HG02943 (cell line): ENCODE measurements around the gene CDCA8.
"Not testable (repeated sequence)": the region's sequence is repeated elsewhere in the genome, so short reads cannot be mapped to it uniquely, and the experiment has no call there.

ENCODE experiments used
- ATAC-seq: cut with Tn5 transposase; IDR thresholded peaks from one replicate; pipeline ENCODE4 v1.9.1; 2021; ENCODE audit warnings: mild to moderate bottlenecking, low read depth, moderate library complexity; ENCODE audit not compliant: unreplicated experiment

The CDCA8 gene

DNA sequence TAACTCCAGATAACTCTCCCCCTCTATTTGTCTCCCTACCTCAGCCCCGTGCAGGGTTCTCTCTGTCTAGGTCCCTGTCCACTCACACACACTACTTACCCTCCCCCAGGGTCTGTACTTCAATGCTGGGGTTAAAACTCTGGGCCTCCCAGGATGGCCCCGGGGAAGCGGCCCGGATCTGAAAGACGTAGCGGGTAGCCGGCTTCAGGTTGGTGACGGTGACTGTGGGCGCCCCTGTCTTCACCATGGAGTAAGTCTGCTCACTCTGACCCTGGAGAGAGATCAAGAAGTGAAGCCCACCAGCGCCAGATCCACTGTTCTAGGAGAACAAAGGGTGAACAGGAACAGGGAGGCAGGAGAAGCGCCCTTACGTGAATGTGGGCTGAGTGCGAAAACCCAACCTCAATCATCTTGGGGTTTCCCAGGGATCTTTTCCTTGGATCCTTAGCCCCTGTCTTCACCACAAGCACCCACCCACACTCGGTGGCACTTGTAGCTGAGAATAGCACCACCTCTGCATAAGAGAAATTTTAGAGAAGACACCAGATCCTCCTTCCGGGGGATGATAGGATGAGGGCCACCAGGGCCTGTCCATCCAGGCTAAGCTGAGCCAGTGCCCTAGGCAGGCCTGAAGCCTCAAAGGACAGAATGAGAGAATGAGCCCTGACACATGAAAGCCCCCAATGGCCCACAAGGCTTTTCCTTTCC lies 39.1 kb downstream of the CDCA8 start:
- ATAC-seq, result no peak

DNA sequence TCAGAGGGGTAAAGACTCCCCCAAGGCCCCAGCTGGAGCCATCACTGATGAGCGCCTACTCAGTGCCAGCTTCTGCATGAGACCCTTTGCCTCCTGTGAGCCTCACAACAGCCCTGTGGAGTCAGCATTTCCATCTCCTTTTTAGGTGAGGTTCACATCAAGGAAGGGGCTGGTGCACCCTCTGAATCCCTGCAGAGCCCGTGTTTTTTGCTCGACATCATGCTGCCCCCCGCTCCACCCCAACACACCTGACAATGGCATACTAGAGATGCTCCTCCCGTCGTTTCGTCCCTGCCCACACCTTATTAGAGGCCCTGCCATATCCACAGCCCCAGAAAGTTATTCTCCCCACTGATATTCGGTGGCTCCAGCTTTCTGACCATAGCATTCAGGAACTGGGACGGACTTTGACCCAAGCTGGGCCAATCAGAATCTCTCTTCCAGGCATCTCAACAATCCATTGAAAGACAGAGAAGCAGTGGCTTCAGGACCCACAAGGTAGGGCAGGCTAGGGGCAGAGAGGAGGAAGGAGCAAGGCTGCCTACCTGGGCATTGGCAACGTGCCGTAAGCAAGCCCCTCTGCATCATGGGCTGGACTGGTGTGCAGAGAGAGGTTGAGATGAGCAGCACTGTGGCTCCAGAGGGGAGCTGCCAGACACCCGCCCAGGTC lies 39.9 kb downstream of the CDCA8 start:
- ATAC-seq, result no peak

DNA sequence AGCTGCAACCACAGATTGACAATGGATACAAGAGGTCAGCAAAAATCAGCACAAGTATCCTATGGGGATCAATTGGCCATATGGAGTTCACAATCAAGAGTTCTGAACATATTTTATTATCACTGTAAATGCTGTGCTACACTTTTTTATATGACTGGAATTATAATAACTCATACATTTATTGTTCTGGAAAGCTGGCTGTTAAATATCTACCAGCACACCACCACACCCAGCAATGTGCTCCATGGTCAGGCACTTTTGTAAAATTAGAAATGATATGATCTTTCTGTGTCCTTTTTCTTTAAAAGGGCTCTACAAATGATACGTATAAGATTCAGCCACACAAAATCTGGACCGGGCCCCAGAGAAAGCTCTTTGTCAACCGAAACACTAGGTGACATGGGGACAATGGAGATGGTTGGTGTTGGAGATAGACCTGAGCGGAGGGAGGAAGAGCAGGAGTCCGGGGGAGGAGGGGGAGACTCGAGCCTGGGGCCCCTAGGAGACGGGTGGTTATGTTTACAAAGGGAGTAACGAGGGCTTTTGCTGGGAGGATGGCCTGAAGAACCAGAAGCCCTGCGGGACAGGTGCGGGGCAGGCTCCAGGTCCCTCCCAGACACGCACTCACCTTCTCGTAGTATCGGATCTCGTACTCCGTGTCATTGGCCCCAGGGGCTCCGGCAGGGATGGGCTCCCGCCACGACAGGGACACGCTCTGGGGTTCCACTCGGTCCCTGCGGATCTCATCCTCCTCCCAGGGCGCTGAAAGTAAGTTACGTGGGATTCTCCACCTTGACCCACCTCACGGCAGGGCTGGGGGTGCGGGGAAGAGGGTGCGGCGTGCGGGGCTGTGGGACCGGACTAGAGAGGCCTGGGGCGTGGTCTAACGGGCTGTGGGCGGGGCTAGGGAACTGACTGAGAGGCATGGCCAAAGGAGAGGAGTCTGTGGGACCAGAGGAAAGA lies 42.6 kb downstream of the CDCA8 start:
- no peak for ATAC-seq

DNA sequence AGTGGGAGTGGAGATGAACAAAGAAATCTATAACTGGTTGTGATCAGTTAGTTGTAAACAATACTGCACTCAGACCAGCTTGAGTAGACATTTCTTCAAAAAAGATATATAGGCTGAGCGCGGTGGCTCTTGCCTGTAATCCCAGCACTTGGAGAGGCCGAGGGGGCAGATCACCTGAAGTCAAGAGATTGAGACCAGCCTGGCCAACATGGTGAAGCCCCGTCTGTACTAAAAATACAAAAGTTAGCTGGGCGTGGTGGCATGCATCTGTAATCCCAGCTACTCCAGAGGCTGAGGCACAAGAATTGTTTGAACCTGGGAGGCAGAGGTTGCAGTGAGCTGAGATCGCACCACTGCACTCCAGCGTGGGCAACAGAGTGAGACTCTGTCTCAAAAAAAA lies 45.7 kb downstream of the CDCA8 start:
- ATAC-seq, result not testable (repeated sequence)

DNA sequence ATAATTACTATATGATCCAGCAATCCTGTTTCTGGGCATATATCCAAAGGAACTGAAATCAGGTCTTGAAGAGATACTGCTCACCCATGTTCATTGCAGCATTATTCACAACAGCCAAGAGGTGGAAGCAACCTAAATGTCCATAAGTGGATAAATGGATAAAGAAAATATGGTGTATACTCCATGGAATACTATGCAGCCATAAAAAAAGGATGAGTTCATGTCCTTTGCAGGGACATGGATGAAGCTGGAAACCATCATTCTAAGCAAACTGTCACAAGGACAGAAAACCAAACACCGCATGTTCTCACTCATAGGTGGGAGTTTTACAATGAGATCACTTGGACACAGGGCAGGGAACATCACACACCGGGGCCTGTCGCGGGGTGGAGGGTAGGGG lies 46.3 kb downstream of the CDCA8 start:
- ATAC-seq, result not testable (repeated sequence)

DNA sequence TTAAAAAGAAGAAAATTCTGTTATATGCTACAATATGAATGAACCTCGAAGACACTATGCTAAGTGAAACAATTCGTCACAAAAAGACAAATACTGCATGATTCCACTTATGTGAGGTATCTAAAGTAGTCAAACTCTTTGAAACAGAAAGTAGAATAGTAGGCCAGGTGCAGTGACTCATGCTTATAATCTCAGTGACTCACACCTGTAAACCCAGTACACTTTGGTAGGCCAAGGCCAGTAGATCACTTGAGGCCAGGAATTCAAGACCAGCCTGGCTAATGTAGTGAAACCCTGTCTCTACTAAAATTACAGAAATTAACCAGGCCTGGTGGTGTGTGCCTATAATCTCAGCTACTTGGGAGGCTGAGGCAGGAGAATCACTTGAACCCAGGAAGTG lies 46.9 kb downstream of the CDCA8 start:
- ATAC-seq, result no peak

DNA sequence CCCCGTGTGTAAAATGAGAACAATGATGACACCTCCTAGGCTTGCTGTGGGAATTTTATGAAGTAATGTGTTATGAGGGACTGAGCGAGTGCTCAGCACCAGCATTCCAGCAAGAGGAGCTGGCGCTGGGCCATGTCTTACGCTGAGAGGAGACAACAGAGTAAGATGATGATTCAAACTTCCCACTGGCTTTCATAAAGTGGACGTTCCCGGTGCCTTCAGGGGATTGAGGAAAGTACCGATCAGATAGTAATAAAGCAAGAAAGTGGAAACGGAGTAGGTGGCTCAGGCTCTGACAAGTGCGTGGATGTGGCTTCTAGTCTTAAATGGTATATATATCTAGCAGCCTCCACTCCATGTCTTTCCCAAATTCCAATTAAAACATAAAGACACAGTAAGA lies 48.8 kb downstream of the CDCA8 start:
- ATAC-seq, result no peak

DNA sequence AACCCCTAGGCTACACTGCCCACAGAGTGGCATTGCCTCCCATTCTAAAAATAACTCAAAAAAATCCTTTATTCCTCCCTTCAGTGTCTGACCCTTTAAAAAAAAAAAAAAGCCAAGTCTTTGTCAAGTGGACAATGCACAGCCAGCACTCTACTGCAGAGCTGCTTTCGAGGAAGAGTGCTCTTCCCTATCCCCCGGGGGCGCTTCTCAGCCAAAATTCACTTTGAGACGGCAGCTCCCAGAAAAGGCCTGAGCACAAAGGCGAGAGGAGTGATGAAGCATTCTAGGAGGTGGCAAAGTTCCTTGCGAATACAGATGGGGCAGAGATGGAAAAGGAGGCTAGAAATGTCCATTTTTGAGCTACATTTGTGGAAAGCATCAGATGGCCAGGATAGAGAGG lies 49.3 kb downstream of the CDCA8 start:
- no peak for ATAC-seq

DNA sequence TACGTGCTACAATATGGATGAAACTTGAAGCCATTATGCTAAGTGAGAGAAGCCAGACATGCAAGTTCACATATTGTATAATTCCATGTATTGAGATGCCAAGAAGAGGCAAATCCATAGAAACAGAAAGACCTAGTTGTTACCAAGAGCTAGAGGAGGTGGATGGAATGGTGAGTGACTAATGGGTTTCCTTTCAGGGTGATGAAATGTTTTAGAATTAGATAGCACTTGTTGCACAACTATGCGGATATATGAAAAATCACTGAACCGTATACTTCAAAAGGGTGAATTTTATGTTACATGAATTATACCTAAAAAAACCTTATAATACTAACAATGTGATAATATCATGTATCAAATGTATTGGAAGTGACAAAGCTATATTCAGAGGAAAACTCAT lies 54.5 kb downstream of the CDCA8 start:
- ATAC-seq, result no peak

DNA sequence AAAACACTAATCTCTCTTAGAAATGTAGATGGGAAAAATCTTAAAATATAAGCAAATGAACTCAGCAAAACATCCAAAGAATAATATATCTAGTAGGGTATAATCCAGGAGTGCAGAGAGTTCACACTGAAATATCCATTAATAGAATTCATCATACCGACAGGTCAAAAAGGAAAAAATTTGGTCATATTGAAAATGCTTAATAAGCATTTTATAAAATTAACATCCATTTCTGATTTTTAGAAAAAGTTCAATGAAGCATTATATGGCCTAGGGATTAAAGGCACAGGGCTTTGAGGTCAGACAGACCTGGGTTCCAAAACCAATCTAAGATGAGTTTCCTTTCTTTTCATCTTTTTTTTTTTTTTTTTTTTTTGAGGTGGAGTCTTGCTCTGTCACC lies 56.2 kb downstream of the CDCA8 start:
- no peak for ATAC-seq

DNA sequence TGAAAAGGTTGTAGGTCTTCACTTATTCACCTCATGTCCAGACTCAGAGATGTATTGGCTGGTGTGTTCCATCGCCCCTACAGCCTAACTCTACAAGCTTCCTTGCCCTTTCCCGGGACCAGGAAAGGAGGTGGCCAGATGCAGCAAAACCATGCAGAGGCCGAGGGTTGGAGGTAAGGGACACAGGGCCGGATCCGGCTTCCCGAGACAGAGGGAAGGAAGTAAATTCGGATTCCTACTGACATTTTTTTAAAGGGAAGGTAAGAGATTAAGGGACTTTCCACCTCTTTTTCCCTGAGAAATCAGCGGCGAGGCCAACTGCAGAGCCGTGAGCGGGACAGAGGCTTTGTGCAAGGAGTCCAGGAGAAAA lies 59.9 kb downstream of the CDCA8 start:
- no peak for ATAC-seq

DNA sequence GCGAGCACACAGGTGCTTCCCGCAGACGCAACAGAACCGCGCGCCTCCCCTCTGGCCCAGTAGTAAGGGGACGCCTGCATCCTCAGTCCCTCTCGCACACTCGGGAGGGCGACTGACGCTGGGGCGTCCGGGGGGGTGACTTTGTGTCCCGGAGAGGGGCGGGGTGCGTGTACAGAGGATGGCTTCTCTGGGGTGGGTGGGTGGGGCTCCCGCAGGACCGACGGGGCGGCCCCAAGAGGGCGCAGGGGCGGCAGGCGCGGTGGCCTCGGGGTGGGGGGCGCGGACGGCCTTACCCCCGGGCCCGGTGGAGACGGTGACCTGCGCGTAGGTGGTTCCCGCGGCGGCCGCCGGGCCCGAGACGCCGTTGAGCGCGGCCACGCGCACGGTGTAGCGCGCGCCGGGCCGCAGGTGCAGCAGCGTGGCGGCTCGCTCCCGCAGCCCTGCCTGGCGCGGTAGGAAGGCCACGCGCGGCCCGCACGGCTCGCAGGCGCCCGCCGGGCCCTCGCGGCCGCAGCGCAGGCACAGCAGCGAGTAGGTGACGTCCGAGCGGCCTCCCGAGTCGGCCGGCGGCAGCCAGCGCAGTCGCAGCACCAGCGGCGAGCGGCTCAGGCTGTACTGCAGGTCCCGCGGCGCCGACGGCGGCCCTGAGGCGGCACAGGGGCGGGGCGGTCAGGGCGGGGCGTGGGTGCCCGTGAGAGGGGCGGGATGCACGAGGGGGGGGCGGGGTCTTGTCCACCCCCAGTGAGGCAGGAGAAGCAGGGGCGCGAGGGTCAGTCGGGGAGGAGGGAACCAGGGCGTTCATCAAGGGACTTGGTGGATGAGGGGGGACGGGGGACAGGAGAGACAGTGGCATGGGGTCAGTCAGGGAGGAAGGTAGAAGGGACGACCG lies 60.5 kb downstream of the CDCA8 start:
- no peak for ATAC-seq

DNA sequence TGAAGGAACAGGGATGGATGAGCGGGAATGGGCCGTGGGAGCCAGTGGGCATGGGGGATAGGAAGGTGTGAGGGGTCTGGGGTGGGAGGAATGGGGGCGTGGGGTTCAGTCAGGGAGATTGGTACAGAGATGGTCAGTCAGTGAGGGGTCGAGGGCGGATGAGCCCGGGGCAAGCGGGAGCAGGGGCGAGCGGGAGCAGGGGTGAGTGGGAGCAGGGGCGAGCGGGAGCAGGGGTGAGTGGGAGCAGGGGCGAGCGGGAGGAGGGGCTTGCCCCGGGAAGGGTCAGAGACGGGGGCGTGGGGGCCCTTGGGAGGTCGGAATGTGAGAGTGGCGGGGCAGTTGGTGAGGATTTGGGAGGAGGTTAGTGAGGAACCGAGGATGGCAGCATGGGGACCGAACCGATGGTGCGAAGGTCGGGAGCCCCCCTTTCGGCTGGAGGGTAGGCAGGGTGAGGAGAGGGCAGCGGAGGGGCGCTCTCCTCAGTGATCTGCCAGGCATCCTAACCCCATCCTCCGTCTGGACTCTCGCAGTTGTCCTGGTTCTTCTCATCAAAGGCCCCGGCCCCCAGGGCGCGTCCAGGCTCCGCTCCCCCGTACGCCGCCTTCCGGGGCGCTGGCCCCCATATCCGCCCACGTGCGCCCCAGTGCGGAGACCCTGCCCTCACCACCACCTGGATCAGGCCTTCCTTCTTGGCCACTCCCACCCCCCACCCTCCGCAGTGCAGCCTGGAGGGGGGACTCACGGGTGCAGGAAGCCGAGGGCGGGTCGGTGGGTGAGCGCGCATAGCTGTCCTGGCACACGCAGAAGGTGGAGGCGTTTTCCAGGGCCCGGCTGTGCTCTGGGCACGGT lies 61.4 kb downstream of the CDCA8 start:
- no peak for ATAC-seq

DNA sequence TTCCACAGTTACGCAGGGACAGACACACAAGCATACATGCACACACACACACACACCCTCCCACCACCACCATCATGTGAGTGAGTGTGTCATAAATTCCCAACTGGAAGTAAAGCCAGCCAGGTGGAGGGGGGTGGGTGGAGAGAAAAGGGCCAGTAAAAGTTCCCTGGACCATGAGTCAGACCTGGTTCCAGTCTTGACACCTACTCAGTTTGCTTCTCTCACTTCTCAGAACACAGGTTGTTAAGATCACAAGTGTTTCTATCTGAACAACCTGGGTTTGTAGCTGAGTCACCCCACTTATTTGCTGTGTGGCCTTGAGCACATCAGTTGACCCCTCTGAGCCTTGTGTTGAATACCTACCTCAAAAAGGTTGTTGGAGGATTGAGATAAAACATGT lies 63.0 kb downstream of the CDCA8 start:
- ATAC-seq, result no peak

DNA sequence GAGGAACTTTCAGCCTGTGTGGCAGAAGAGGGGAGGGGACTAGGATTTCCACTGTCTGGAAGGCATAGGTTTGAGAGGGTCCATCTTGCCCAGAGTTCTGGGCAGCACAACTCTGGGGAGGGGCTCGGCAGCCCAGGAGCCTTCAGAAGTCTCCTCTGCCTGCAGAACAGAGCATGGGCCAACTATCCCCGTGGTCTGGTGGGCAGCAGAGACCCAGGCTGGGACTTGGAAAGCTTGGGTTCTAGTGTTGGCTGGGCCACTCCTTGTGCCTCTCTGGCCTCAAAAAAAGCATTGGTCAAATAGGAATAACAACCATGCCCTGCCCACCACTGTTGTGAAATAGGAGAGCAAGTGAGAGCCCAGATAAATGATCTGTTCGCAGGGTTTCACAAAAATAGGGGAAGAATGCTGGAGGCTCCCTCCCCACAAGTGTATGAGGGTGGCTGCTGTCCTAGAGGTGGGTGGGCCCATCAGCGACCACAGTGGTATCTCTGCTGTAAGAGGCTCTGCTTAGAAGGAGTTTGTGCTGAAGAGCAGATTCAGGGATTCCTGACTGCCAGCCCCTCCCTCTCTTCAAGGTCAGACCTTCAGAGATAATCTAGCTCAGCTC lies 63.7 kb downstream of the CDCA8 start:
- ATAC-seq, result no peak
